ENCODE results near the gene CLDN24.

GRCh38 chr4:183284258-183284785 lies 37.9 kb downstream of the CLDN24 start:
- TF ChIP-seq EZH2phosphoT487 (conservative IDR thresholded peaks at IDR 0.05; ENCODE audit: low read length) (no peak), CTCF (IDR thresholded peaks at IDR 0.05; ENCODE audit: insufficient read depth, low read length, poor library complexity, severe bottlenecking) (no peak)

Measured in SU-DHL-6 (cell line).